HepG2 (cell line): ENCODE data around the gene ALMS1. TPM values are rescaled to one million over a fixed set of nuclear protein-coding genes. Genes with fewer than 3 reads are reported as not detected.

ENCODE experiments used
- ARID4A ChIP-seq: sonication (generic); formaldehyde crosslinking; IDR thresholded peaks from 2 replicates; pipeline ENCODE4 v1.5.0; 2020; ENCODE audit warnings: mild to moderate bottlenecking, missing genetic modification reagents, borderline replicate concordance
- CBX5 ChIP-seq: sonication (generic); formaldehyde crosslinking; IDR thresholded peaks from 2 replicates; pipeline ENCODE4 v1.4.0; 2020; ENCODE audit warnings: missing genetic modification reagents, borderline replicate concordance
- CENPT ChIP-seq: sonication (generic); formaldehyde crosslinking; IDR thresholded peaks from 2 replicates; pipeline ENCODE4 v1.8.0; 2022; ENCODE audit warnings: low read depth, mild to moderate bottlenecking, moderate library complexity, missing genetic modification reagents
- HMGXB4 ChIP-seq, 2 experiments: sonication (generic) in 1 of 2; formaldehyde crosslinking in 1 of 2; IDR thresholded peaks; 2 replicates each; pipeline versions ENCODE4 v1.4.0 to v1.6.1; 2018 to 2020; ENCODE audit warnings: missing genetic modification reagents in 2 of 2, borderline replicate concordance in 1 of 2, low read depth in 1 of 2, mild to moderate bottlenecking in 1 of 2, missing biosample characterization in 1 of 2
- JUND ChIP-seq: sonication (generic); formaldehyde crosslinking; IDR thresholded peaks from 2 replicates; pipeline ENCODE4 v1.8.0; 2022; ENCODE audit warnings: mild to moderate bottlenecking, missing genetic modification reagents
- KMT2A ChIP-seq: sonication (generic); formaldehyde crosslinking; IDR thresholded peaks from 2 replicates; pipeline ENCODE4 v1.4.0; 2020; ENCODE audit warnings: missing genetic modification reagents
- MTF1 ChIP-seq: sonication (generic); formaldehyde crosslinking; IDR thresholded peaks from 2 replicates; pipeline ENCODE4 v1.5.0; 2020; ENCODE audit warnings: missing genetic modification reagents
- NFRKB ChIP-seq: fragments of 450-650 bp; IDR thresholded peaks from 2 replicates; pipeline ENCODE4 v1.6.1; 2017
- NRL ChIP-seq: sonication (generic); formaldehyde crosslinking; IDR thresholded peaks from 2 replicates; pipeline ENCODE4 v1.5.0; 2020; ENCODE audit warnings: missing genetic modification reagents, mild to moderate bottlenecking, moderate library complexity, borderline replicate concordance
- PCBP1 ChIP-seq: fragments of 200-400 bp; formaldehyde crosslinking; IDR thresholded peaks from 2 replicates; pipeline ENCODE4 v1.6.1; 2017; ENCODE audit warnings: mild to moderate bottlenecking, low read depth, low read length, borderline replicate concordance
- SMARCC2 ChIP-seq: fragments of 450-650 bp; IDR thresholded peaks from 2 replicates; pipeline ENCODE4 v1.6.1; 2017; ENCODE audit warnings: antibody characterized with exemption, mild to moderate bottlenecking
- SNRNP70 ChIP-seq: fragments of 200-400 bp; formaldehyde crosslinking; IDR thresholded peaks from 2 replicates; pipeline ENCODE4 v1.6.1; 2017; ENCODE audit warnings: mild to moderate bottlenecking, low read depth, low read length, moderate library complexity
- THAP7 ChIP-seq: sonication (generic); formaldehyde crosslinking; IDR thresholded peaks from 2 replicates; pipeline ENCODE4 v1.8.1; 2023; ENCODE audit warnings: mild to moderate bottlenecking, missing genetic modification reagents
- ZBTB38 ChIP-seq: sonication (generic); formaldehyde crosslinking; IDR thresholded peaks from 2 replicates; pipeline ENCODE4 v1.5.1; 2020; ENCODE audit warnings: mild to moderate bottlenecking, missing genetic modification reagents
- ZBTB7B ChIP-seq: sonication (generic); formaldehyde crosslinking; IDR thresholded peaks from 2 replicates; pipeline ENCODE4 v1.4.0; 2020; ENCODE audit warnings: missing genetic modification reagents
- ZFP1 ChIP-seq: IDR thresholded peaks from 2 replicates; pipeline ENCODE4 v1.6.1; 2016
- ZKSCAN1 ChIP-seq: fragments of 150-350 bp; IDR thresholded peaks from 2 replicates; pipeline ENCODE4 v1.6.1; 2014; ENCODE audit warnings: low read length
- ZNF292 ChIP-seq: sonication (generic); formaldehyde crosslinking; IDR thresholded peaks from 2 replicates; pipeline ENCODE4 v1.8.1; 2022; ENCODE audit warnings: mild to moderate bottlenecking, low read depth, missing genetic modification reagents, borderline replicate concordance
- ZNF558 ChIP-seq: sonication (generic); formaldehyde crosslinking; IDR thresholded peaks from 2 replicates; pipeline ENCODE4 v1.9.0; 2022; ENCODE audit warnings: mild to moderate bottlenecking, missing genetic modification reagents, borderline replicate concordance
- ZNF749 ChIP-seq: sonication (generic); formaldehyde crosslinking; IDR thresholded peaks from 2 replicates; pipeline ENCODE4 v1.8.0; 2022; ENCODE audit warnings: mild to moderate bottlenecking, missing genetic modification reagents, moderate library complexity, borderline replicate concordance
- ZNF800 ChIP-seq: sonication (generic); formaldehyde crosslinking; IDR thresholded peaks from 2 replicates; pipeline ENCODE4 v1.4.0; 2020; ENCODE audit warnings: missing genetic modification reagents
- polyA plus RNA-seq, 8 experiments: library from polyadenylated mRNA; depleted of rRNA in 3 of 8; stranded (reverse) in 7 of 8; unstranded in 1 of 8; fragments of >200 nt; fragmentation: Illumina TruSeq in 4 of 8; extraction: Trizol in 4 of 8; gene quantifications; 2 replicates each; pipeline versions ENCODE4 v1.2.1 to v1.2.3, GENCODE V29; 2011 to 2016; ENCODE audit warnings: low read depth in 4 of 8, missing spikeins in 1 of 8, mixed read lengths in 1 of 8; ENCODE audit not compliant: insufficient read depth in 1 of 8
- total RNA-seq, 5 experiments: library from RNA; depleted of rRNA; stranded (reverse); fragments of >200 nt; fragmentation: Illumina TruSeq; extraction: Trizol; gene quantifications; 2 replicates each; pipeline ENCODE4 v1.2.3, GENCODE V29; 2016; ENCODE audit warnings: low read depth in 1 of 5

ALMS1 gene
- total and polyA plus RNA-seq, 2 of the 13 experiments (the other 11 are each of a cell fraction or from before 2014, with no cell fraction given), result 12.9 to 21.2 TPM

GRCh38 chr2:73640946-73641766 is 255.5 kb downstream of the ALMS1 start (continued):
- TF ChIP-seq ZNF558 (CRISPR knock-in tag), result 0 out of 2 replicates have a peak, but pooled peaks have one; percentile 41
- TF ChIP-seq ARID4A (CRISPR knock-in tag), result no peak
- no peak for TF ChIP-seq NFRKB
- TF ChIP-seq THAP7 (CRISPR knock-in tag), result no peak
- 0 out of 2 replicates have a peak, but pooled peaks have one; percentile 9 for TF ChIP-seq ZNF292 (CRISPR knock-in tag)
- no peak for TF ChIP-seq CBX5
- TF ChIP-seq ZBTB7B (CRISPR knock-in tag), result no peak
- 0 out of 2 replicates have a peak, but pooled peaks have one; percentile 71 for TF ChIP-seq NRL (CRISPR knock-in tag)
- no peak for TF ChIP-seq ZFP1
- no peak for TF ChIP-seq PCBP1
- TF ChIP-seq JUND, result no peak
- no peak for TF ChIP-seq SMARCC2
- TF ChIP-seq MTF1 (CRISPR knock-in tag), result no peak
- TF ChIP-seq HMGXB4 (CRISPR knock-in tag; IDR thresholded peaks at IDR 0.05; ENCODE audit: borderline replicate concordance in 1 of 2, low read depth in 1 of 2), result no peak
- peak; percentile 9; the same call in 1 of the 2 replicates for TF ChIP-seq ZBTB38 (CRISPR knock-in tag)
- TF ChIP-seq ZNF749, result no peak
- 0 out of 2 replicates have a peak, but pooled peaks have one; percentile 35 for TF ChIP-seq ZNF800 (CRISPR knock-in tag)
- TF ChIP-seq KMT2A, result 0 out of 2 replicates have a peak, but pooled peaks have one; percentile 5
- TF ChIP-seq ZKSCAN1, result no peak
- no peak for TF ChIP-seq SNRNP70
- 0 out of 2 replicates have a peak, but pooled peaks have one; percentile 62 for TF ChIP-seq CENPT
